GM12874 (cell line): Measurements from ENCODE around the gene SNX7.

Experiments
- CTCF ChIP-seq: IDR thresholded peaks from 2 replicates; pipeline ENCODE4 v1.5.1; 2011; ENCODE audit warnings: low read depth, mild to moderate bottlenecking, control low read depth, low read length, moderate library complexity; ENCODE audit not compliant: insufficient read depth

SNX7 gene

DNA sequence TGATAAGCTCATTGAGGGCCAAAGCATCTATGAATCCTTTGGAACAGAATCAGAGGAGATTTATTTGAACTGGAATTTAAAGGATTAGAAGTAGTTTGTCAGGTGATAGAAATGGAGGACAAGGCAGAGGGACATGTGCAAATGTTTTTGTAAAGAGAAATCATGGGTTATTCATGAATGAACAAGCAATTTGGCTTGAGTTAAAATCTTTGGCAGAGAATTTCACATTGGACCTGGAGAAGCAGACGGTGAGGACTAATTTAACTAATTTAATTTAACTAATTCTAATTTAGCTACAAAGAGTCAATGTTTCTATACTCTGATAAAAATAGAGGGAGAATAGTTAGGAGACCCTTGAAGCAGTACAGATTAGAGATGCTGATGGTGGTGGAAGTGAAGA is 36.3 kb downstream of the SNX7 start:
- no peak for TF ChIP-seq CTCF

GRCh38 chr1:98698625-98699024 is 37.1 kb downstream of the SNX7 start:
- TF ChIP-seq CTCF: no peak

DNA sequence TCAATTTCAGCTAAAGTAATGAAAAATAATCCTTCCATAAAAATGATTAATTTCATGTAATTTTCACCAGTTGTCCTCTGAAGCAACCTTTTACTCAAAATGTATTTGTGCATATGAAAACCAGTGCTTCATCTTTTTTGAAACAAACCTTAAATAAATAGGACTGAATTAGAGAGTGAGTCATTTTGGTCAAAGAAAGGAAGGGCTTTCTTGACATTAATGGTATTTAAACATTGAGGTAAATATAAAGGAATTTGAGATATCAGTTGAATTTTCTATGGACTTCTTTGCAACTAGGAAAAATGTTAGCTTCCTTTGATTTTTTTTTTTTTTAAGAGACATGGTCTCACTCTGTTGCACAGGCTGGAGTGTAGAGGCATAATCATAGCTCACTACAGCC is 38.7 kb downstream of the SNX7 start:
- TF ChIP-seq CTCF: no peak

- no peak for TF ChIP-seq CTCF
Observed at GRCh38 chr1:98702976-98703375, 41.5 kb downstream of the SNX7 start.

DNA sequence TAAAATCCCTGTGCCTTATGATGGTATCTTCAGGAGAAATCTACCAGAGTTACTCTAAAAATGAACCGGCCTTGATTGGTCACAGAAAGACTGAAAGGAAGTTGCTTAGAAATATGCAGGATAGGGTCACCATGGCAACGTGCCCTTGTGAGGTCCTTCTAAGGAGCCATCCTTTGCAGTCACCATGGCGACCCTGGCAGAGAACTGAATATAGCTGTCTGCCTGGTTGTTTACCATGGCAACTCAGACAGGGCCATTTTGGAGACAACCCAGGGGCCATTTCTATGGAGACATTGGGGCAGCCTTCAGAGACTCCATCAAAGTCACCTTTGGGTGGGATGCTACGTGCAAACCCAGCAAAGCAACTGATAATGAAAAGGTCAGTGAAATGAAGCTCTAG is 43.0 kb downstream of the SNX7 start:
- no peak for TF ChIP-seq CTCF

GRCh38 chr1:98704971-98705370 is 43.5 kb downstream of the SNX7 start:
- no peak for TF ChIP-seq CTCF

- no peak for TF ChIP-seq CTCF
Observed at GRCh38 chr1:98705591-98705990, 44.1 kb downstream of the SNX7 start.

- no peak for TF ChIP-seq CTCF
Observed at GRCh38 chr1:98706173-98706843, 44.8 kb downstream of the SNX7 start.
